Adrenal gland (tissue), 5 donors: Measurements from ENCODE around the gene NAV2.

Source experiments
- POLR2A ChIP-seq, 2 donors: fragments of 450-650 bp; IDR thresholded peaks; one replicate each; pipeline ENCODE4 v1.6.1; 2017; ENCODE audit warnings: antibody characterized with exemption in 2 of 2, mild to moderate bottlenecking in 2 of 2, moderate library complexity in 1 of 2
- TF ChIP-seq, protein P1 (sequence below), 6 experiments: fragments of 450-650 bp in 4 of 6; fragments of 200-600 bp in 2 of 6; sonication (generic) in 1 of 6; IDR thresholded peaks; 1 replicate in 5 of 6; 2 replicates in 1 of 6; pipeline versions ENCODE4 v1.5.1 to v1.8.0; 2016 to 2021; ENCODE audit warnings: antibody characterized with exemption in 6 of 6, mild to moderate bottlenecking in 2 of 6, moderate library complexity in 1 of 6
- donor health status: DM: no; HTN: no; CAD: no.

DNA sequence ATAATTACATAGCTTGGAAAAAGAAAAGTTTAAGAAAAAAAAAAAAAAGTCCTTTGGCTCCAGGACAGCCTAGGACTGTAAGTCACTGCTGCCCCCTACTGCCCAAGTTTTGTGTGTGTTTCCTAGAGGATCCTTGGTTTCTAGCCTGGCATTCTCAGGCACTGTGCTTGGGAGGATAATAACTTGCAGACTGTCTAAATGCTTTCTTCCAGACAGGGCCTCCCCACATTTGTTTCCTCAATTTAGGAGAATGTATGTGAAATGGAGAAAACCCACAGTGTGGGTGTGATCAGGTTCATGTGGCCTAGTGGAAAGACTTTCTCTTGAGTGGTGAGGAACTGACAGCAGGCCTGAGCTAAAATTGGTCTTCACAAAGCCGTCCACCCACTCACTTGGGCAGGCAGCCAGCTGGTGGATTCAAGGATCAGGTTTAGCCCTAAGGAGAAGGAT is 191.0 kb downstream of the NAV2 start:
- TF ChIP-seq POLR2A (IDR thresholded peaks at IDR 0.05) = no peak
- TF ChIP-seq, protein P1, sequence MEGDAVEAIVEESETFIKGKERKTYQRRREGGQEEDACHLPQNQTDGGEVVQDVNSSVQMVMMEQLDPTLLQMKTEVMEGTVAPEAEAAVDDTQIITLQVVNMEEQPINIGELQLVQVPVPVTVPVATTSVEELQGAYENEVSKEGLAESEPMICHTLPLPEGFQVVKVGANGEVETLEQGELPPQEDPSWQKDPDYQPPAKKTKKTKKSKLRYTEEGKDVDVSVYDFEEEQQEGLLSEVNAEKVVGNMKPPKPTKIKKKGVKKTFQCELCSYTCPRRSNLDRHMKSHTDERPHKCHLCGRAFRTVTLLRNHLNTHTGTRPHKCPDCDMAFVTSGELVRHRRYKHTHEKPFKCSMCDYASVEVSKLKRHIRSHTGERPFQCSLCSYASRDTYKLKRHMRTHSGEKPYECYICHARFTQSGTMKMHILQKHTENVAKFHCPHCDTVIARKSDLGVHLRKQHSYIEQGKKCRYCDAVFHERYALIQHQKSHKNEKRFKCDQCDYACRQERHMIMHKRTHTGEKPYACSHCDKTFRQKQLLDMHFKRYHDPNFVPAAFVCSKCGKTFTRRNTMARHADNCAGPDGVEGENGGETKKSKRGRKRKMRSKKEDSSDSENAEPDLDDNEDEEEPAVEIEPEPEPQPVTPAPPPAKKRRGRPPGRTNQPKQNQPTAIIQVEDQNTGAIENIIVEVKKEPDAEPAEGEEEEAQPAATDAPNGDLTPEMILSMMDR (IDR thresholded peaks at IDR 0.05) = peak; percentile 64 to 80 (median 74)
